H9 (cell line): ENCODE results near the gene KRT12. TPM values are rescaled to one million over a fixed set of nuclear protein-coding genes. Genes with fewer than 3 reads are reported as not detected.

Experiments
- DNase-seq: peaks from one replicate; pipeline ENCODE4 v3.0.0-alpha.2; 2017
- H2AFZ ChIP-seq: one replicate; pipeline ENCODE4 v1.6.1; 2013; ENCODE audit warnings: mild to moderate bottlenecking, low read length, control low read depth, moderate library complexity
- H2AK5ac ChIP-seq: 2 replicates; pipeline ENCODE4 v1.6.1; 2013; ENCODE audit warnings: low read length, control low read depth, mixed read lengths; ENCODE audit not compliant: insufficient read length
- H2BK120ac ChIP-seq: one replicate; pipeline ENCODE4 v1.6.1; 2013; ENCODE audit warnings: low read depth, mild to moderate bottlenecking, low read length, control low read depth, inconsistent platforms; ENCODE audit not compliant: poor library complexity, severe bottlenecking
- H2BK12ac ChIP-seq: 2 replicates; pipeline ENCODE4 v1.6.1; 2013; ENCODE audit warnings: low read length, control low read depth, mixed read lengths, low read depth; ENCODE audit not compliant: insufficient read length
- H2BK15ac ChIP-seq: 2 replicates; pipeline ENCODE4 v1.6.1; 2013; ENCODE audit warnings: low read depth, low read length, control low read depth
- H2BK20ac ChIP-seq: one replicate; pipeline ENCODE4 v1.6.1; 2013; ENCODE audit warnings: low read depth, mild to moderate bottlenecking, low read length, control low read depth, inconsistent platforms; ENCODE audit not compliant: poor library complexity, severe bottlenecking
- H2BK5ac ChIP-seq: 2 replicates; pipeline ENCODE4 v1.6.1; 2013; ENCODE audit warnings: low read length, control low read depth, mixed read lengths; ENCODE audit not compliant: insufficient read length
- H3K14ac ChIP-seq: 2 replicates; pipeline ENCODE4 v1.6.1; 2013; ENCODE audit warnings: low read length, control low read depth; ENCODE audit not compliant: insufficient read depth
- H3K18ac ChIP-seq: 2 replicates; pipeline ENCODE4 v1.6.1; 2013; ENCODE audit warnings: low read depth, mild to moderate bottlenecking, mixed read lengths, low read length, control low read depth; ENCODE audit not compliant: insufficient read length
- H3K23ac ChIP-seq: 2 replicates; pipeline ENCODE4 v1.6.1; 2013; ENCODE audit warnings: low read length, control low read depth, mixed read lengths, low read depth; ENCODE audit not compliant: insufficient read length
- H3K23me2 ChIP-seq: 2 replicates; pipeline ENCODE4 v1.6.1; 2013; ENCODE audit warnings: low read depth, mild to moderate bottlenecking, mixed read lengths, low read length, control low read depth; ENCODE audit not compliant: insufficient read length, poor library complexity, severe bottlenecking
- H3K27ac ChIP-seq: 2 replicates; pipeline ENCODE4 v1.5.1; 2013; ENCODE audit warnings: low read length, control low read depth, mixed read lengths, low read depth; ENCODE audit not compliant: insufficient read length
- H3K27me3 ChIP-seq: 2 replicates; pipeline ENCODE4 v1.6.1; 2013; ENCODE audit warnings: low read length, control low read depth, inconsistent platforms; ENCODE audit not compliant: insufficient read depth
- H3K4ac ChIP-seq: 2 replicates; pipeline ENCODE4 v1.6.1; 2013; ENCODE audit warnings: low read depth, mild to moderate bottlenecking, control low read depth, inconsistent platforms, low read length, moderate library complexity
- H3K4me1 ChIP-seq: 2 replicates; pipeline ENCODE4 v1.6.1; 2013; ENCODE audit warnings: low read length, control low read depth, inconsistent platforms; ENCODE audit not compliant: insufficient read depth
- H3K4me2 ChIP-seq: 2 replicates; pipeline ENCODE4 v1.6.1; 2013; ENCODE audit warnings: low read length, control low read depth, mixed read lengths; ENCODE audit not compliant: insufficient read length, insufficient read depth
- H3K56ac ChIP-seq: 2 replicates; pipeline ENCODE4 v1.6.1; 2013; ENCODE audit warnings: low read depth, mild to moderate bottlenecking, mixed read lengths, low read length, control low read depth; ENCODE audit not compliant: insufficient read length
- H3K79me1 ChIP-seq: 2 replicates; pipeline ENCODE4 v1.6.1; 2013; ENCODE audit warnings: low read depth, mild to moderate bottlenecking, moderate library complexity, low read length, control low read depth, inconsistent platforms; ENCODE audit not compliant: insufficient read depth, poor library complexity, severe bottlenecking
- H3K79me2 ChIP-seq: 2 replicates; pipeline ENCODE4 v1.6.1; 2013; ENCODE audit warnings: low read length, control low read depth, inconsistent platforms; ENCODE audit not compliant: insufficient read depth
- H3K9ac ChIP-seq: 2 replicates; pipeline ENCODE4 v1.6.1; 2013; ENCODE audit warnings: low read length, control low read depth, mixed read lengths; ENCODE audit not compliant: insufficient read length; ENCODE audit errors: extremely low read depth
- H3K9me3 ChIP-seq: one replicate; pipeline ENCODE4 v1.6.1; 2013; ENCODE audit warnings: low read depth, low read length, inconsistent platforms; ENCODE audit not compliant: control insufficient read depth
- H3T11ph ChIP-seq: one replicate; pipeline ENCODE4 v1.6.1; 2013; ENCODE audit warnings: mild to moderate bottlenecking, low read length, control low read depth, inconsistent platforms
- H4K20me1 ChIP-seq: one replicate; pipeline ENCODE4 v1.6.1; 2013; ENCODE audit not compliant: control insufficient read depth, insufficient read length, insufficient read depth
- H4K5ac ChIP-seq: 2 replicates; pipeline ENCODE4 v1.6.1; 2013; ENCODE audit warnings: low read depth, mild to moderate bottlenecking, mixed read lengths, low read length, control low read depth; ENCODE audit not compliant: insufficient read length
- H4K8ac ChIP-seq: replicated peaks from 2 replicates; pipeline ENCODE4 v1.6.1; 2013; ENCODE audit warnings: low read length, control low read depth, mixed read lengths, low read depth; ENCODE audit not compliant: insufficient read length
- H4K91ac ChIP-seq: 2 replicates; pipeline ENCODE4 v1.6.1; 2013; ENCODE audit warnings: low read depth, mild to moderate bottlenecking, moderate library complexity, mixed read lengths, low read length, control low read depth; ENCODE audit not compliant: insufficient read length
- H3K27ac Mint-ChIP-seq, 3 experiments: 2 replicates in 2 of 3; 3 replicates in 1 of 3; pipeline ENCODE4 v1.8.0; 2020 to 2021; ENCODE audit warnings: mixed read lengths in 3 of 3, mild to moderate bottlenecking in 1 of 3, moderate library complexity in 1 of 3
- H3K27me3 Mint-ChIP-seq: 2 replicates; pipeline ENCODE4 v1.8.0; 2021; ENCODE audit warnings: low read depth, mild to moderate bottlenecking, moderate library complexity, mixed read lengths
- H3K36me3 Mint-ChIP-seq, 3 experiments: 2 replicates in 2 of 3; 3 replicates in 1 of 3; pipeline ENCODE4 v1.8.0; 2020 to 2021; ENCODE audit warnings: low read depth in 3 of 3, mixed read lengths in 3 of 3; ENCODE audit not compliant: insufficient read depth in 1 of 3
- H3K4me1 Mint-ChIP-seq, 2 experiments: 2 replicates each; pipeline ENCODE4 v1.8.0; 2020; ENCODE audit warnings: mixed read lengths in 2 of 2
- H3K4me3 Mint-ChIP-seq, 2 experiments: 2 replicates in 1 of 2; 3 replicates in 1 of 2; pipeline ENCODE4 v1.8.0; 2020 to 2021; ENCODE audit warnings: mild to moderate bottlenecking in 2 of 2, mixed read lengths in 2 of 2, moderate library complexity in 1 of 2
- H3K9me3 Mint-ChIP-seq, 2 experiments: 2 replicates in 1 of 2; 3 replicates in 1 of 2; pipeline ENCODE4 v1.8.0; 2020; ENCODE audit warnings: mild to moderate bottlenecking in 2 of 2, mixed read lengths in 2 of 2, moderate library complexity in 1 of 2
- CTCF ChIP-seq: fragments of 200-600 bp; sonication (generic); conservative IDR thresholded peaks from 3 replicates; pipeline ENCODE4 v1.8.0; 2021; ENCODE audit warnings: antibody characterized with exemption, mild to moderate bottlenecking
- WGBS: extraction: QIAGEN DNeasy Blood & Tissue Kit; methylation state at CpG from one replicate; pipeline ENCODE4 v1.1.7; 2013; ENCODE audit warnings: missing lambda C conversion rate, low lambda C conversion rate, mixed read lengths; ENCODE audit not compliant: insufficient read length; ENCODE audit errors: extremely low coverage; 5-methylcytosine and 5-hydroxymethylcytosine counted together
- total RNA-seq: library from RNA; stranded (reverse); gene quantifications from 2 replicates; pipeline ENCODE4 v1.2.1, GENCODE V29; 2021

Gene KRT12
- total RNA-seq, 1 experiment from 2014 or later: not detected

DNA sequence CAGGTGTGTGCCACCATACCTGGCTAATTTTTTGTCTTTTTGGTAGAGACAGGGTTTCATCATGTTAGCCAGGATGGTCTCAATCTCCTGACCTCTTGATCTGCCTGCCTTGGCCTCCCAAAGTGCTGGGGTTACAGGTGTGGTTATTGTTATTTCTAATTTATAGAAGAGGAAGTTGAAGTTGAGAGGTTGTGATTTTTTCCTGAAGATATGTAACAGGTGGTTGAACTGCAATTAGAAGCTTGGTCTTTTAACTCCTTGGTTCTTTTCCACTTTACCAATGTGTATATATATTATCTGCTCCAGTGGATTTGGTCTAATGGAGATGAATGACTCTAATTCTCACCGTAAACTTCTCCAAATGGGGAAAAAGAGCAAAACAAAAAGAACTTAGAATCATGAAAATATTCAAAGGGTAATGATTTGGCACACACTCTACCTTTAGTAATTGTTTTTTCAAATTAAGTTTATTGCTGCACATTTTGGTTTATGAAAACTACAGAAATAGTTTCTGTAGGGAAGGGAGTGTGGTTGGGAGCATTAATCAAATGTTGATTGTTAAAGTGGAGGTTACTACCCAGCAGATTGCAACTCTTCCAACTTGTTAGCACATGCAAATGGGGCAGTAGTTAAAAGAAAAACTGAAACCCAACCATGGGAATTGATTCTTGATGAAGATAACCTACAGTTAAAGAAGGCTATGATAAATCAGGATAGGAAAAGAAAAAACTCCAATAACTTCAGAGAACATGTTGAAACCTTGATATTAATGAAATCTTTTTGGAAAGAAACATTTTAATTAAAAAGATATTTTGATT, 42.8 kb downstream of the KRT12 start:
- H3K4me3 Mint-ChIP-seq: no peak overlapping the region
- Histone ChIP-seq H2BK20ac (no peak overlapping the region), H3K27me3 (no peaks in the 10 kb centered on the region; the same call in 1 of the 2 replicates), H3K4ac (no peak overlapping the region), H3K23me2 (no peaks in the 10 kb centered on the region), H3K9me3 (no peaks in the 10 kb centered on the region), H3K14ac (no peak overlapping the region), H2AK5ac (no peak overlapping the region), H4K5ac (no peak overlapping the region), H4K91ac (no peak overlapping the region), H2BK12ac (no peak overlapping the region), H3K18ac (no peak overlapping the region), H3K4me2 (no peak overlapping the region), H2BK120ac (no peak overlapping the region), H3K9ac (no peak overlapping the region), H3K27ac (no peak overlapping the region), H3K23ac (no peak overlapping the region), H3K79me2 (no peaks in the 10 kb centered on the region), H4K20me1 (no peaks in the 10 kb centered on the region), H3K4me1 (no peaks in the 10 kb centered on the region), H3K56ac (no peak overlapping the region), H2BK15ac (no peak overlapping the region), H2BK5ac (no peak overlapping the region), H2AFZ (no peak overlapping the region), H3T11ph (no peak overlapping the region), H4K8ac (no peak overlapping the region), H3K79me1 (no peaks in the 10 kb centered on the region)
- H3K27ac Mint-ChIP-seq: no peak overlapping the region
- peaks cover 0 to 12% of the 10 kb centered on the region in 2 experiments; a peak in 2 of 4 replicates for H3K4me1 Mint-ChIP-seq
- no peaks in the 10 kb centered on the region for H3K9me3 Mint-ChIP-seq
- no peak for DNase-seq
- H3K36me3 Mint-ChIP-seq: 0 out of 7 replicates have a peak, but pooled peaks cover 0 to 5% (median 0%) of the 10 kb centered on the region in 3 experiments
- WGBS: no CpG with 5 or more reads among the region's 1 CpG
- no peak for TF ChIP-seq CTCF
- peaks cover 97% of the 10 kb centered on the region for H3K27me3 Mint-ChIP-seq
